CD4-positive, alpha-beta T cell (primary cell): Measurements from ENCODE around the gene NDUFB6. TPM values are rescaled to one million over a fixed set of nuclear protein-coding genes. Genes with fewer than 3 reads are reported as not detected.

Experiments
- ATAC-seq: fragments of 200-7000 bp; cut with Tn5 transposase; one replicate; pipeline ENCODE4 v1.10.0; 2022; ENCODE audit warnings: mild to moderate bottlenecking; ENCODE audit not compliant: poor library complexity
- CTCF ChIA-PET: fragments of 350-600 bp; sonication (Branson Sonifier 250); formaldehyde crosslinking; loops from one replicate; lab custom pipeline; 2021; ENCODE audit warnings: antibody characterized with exemption, inconsistent platforms; lab: Charles Lee
- POLR2A ChIA-PET: fragments of 350-600 bp; sonication (Branson Sonifier 250); formaldehyde crosslinking; loops from one replicate; lab custom pipeline; 2021; ENCODE audit warnings: antibody characterized with exemption, inconsistent platforms; lab: Charles Lee
- DNase-seq, 14 experiments: peaks; one replicate each; pipeline ENCODE4 v3.0.0-alpha.2; 2013 to 2020; ENCODE audit warnings: mixed read lengths in 2 of 14
- H3K27ac ChIP-seq, 2 donors: one replicate each; pipeline versions ENCODE4 v1.5.1 to v1.7.0; 2013; ENCODE audit warnings: low read length in 2 of 2, low read depth in 1 of 2, mild to moderate bottlenecking in 1 of 2
- H3K27me3 ChIP-seq, 2 experiments: 1 replicate in 1 of 2; 2 replicates in 1 of 2; pipeline versions ENCODE4 v1.6.1 to v1.7.0; 2013; ENCODE audit warnings: low read length in 2 of 2, control low read depth in 1 of 2, mild to moderate bottlenecking in 1 of 2, moderate library complexity in 1 of 2; ENCODE audit not compliant: insufficient read depth in 2 of 2, control insufficient read depth in 1 of 2
- H3K36me3 ChIP-seq: one replicate; pipeline ENCODE4 v1.6.1; 2013; ENCODE audit warnings: low read length, control low read depth; ENCODE audit not compliant: insufficient read depth
- H3K4me1 ChIP-seq: one replicate; pipeline ENCODE4 v1.6.1; 2013; ENCODE audit warnings: low read length, control low read depth; ENCODE audit not compliant: insufficient read depth
- H3K4me3 ChIP-seq: one replicate; pipeline ENCODE4 v1.5.1; 2013; ENCODE audit warnings: mild to moderate bottlenecking, low read length, moderate library complexity
- H3K9me3 ChIP-seq, 2 experiments: 1 replicate in 1 of 2; 2 replicates in 1 of 2; pipeline versions ENCODE4 v1.6.1 to v1.7.0; 2013; ENCODE audit warnings: low read length in 2 of 2, mild to moderate bottlenecking in 2 of 2, control low read depth in 1 of 2, moderate library complexity in 1 of 2; ENCODE audit not compliant: control insufficient read depth in 1 of 2, insufficient read depth in 1 of 2
- H3K27ac Mint-ChIP-seq: one replicate; pipeline ENCODE4 v1.8.0; 2020; ENCODE audit warnings: mixed read lengths
- H3K27me3 Mint-ChIP-seq: one replicate; pipeline ENCODE4 v1.8.0; 2021; ENCODE audit warnings: mixed read lengths
- H3K36me3 Mint-ChIP-seq: one replicate; pipeline ENCODE4 v1.8.0; 2021; ENCODE audit warnings: low read depth, mixed read lengths
- H3K4me1 Mint-ChIP-seq: one replicate; pipeline ENCODE4 v1.8.0; 2021; ENCODE audit warnings: low read depth, mixed read lengths
- H3K4me3 Mint-ChIP-seq: one replicate; pipeline ENCODE4 v1.8.0; 2020; ENCODE audit warnings: mild to moderate bottlenecking, mixed read lengths
- H3K9me3 Mint-ChIP-seq: one replicate; pipeline ENCODE4 v1.8.0; 2020; ENCODE audit warnings: mixed read lengths
- CTCF ChIP-seq: fragments of 200-600 bp; IDR thresholded peaks from one replicate; pipeline ENCODE4 v1.8.0; 2022; ENCODE audit warnings: antibody characterized with exemption, mild to moderate bottlenecking
- intact Hi-C, 2 experiments: fragments of 100-400 bp; cut with DNase I in 1 of 2; cut with micrococcal nuclease in 1 of 2; formaldehyde crosslinking; loops; one replicate each; pipeline versions ENCODE4 v1.15.1 to v1.9.0; 2023 to 2025; cut with DNase I, micrococcal nuclease
- total RNA-seq, 174 experiments: library from RNA in 2 of 174; stranded (reverse) in 2 of 174; gene quantifications; one replicate each; pipeline ENCODE4 v1.2.3 and lab custom pipeline; 2021 to 2026

Gene NDUFB6
- total RNA-seq, 2 experiments from 2014 or later, result 11.9 to 12.3 TPM

- H3K27ac ChIP-seq, result no peak overlapping the region
- H3K27me3 Mint-ChIP-seq, result no peaks in the 10 kb centered on the region
- no peak for DNase-seq
- H3K9me3 Mint-ChIP-seq, result no peaks in the 10 kb centered on the region
- H3K4me1 ChIP-seq, result no peaks in the 10 kb centered on the region
- H3K27ac Mint-ChIP-seq, result no peak overlapping the region
- peaks cover 4% of the 10 kb centered on the region for H3K36me3 Mint-ChIP-seq
- intact Hi-C loops, result no loop called here
- no peaks in the 10 kb centered on the region for H3K36me3 ChIP-seq
- H3K4me1 Mint-ChIP-seq, result no peaks in the 10 kb centered on the region
- no peaks in the 10 kb centered on the region for H3K9me3 ChIP-seq
- no peaks in the 10 kb centered on the region for H3K27me3 ChIP-seq
- CTCF ChIA-PET, result no interaction called here
- H3K4me3 ChIP-seq, result no peak overlapping the region
- no peak for ATAC-seq
- POLR2A ChIA-PET, result interaction anchor here (0.9 to 1.5 kb wide), 3 partner anchors 8 to 18 kb away, joined by 3 to 6 read pairs (median 3); no protein-coding TSS in a partner anchor
- H3K4me3 Mint-ChIP-seq, result no peak overlapping the region
- TF ChIP-seq CTCF, result no peak
Measured at GRCh38 chr9:32533336-32533735, 39.6 kb downstream of the NDUFB6 start.

GRCh38 chr9:32526707-32527048 is 46.3 kb downstream of the NDUFB6 start:
- Histone ChIP-seq H3K4me1 (peaks cover 20% of the 10 kb centered on the region), H3K27ac (peak overlapping the region; percentile 83 to 91), H3K4me3 (peak overlapping the region; percentile 91), H3K36me3 (peaks cover 2% of the 10 kb centered on the region), H3K27me3 (no peaks in the 10 kb centered on the region), H3K9me3 (no peaks in the 10 kb centered on the region)
- H3K27ac Mint-ChIP-seq, result peak overlapping the region; percentile 93
- peaks cover 52% of the 10 kb centered on the region for H3K4me1 Mint-ChIP-seq
- intact Hi-C loops, result loop anchor here (1.0 to 10.0 kb wide), 5 partner anchors 26 to 147 kb away; partner anchors contain the start of genes SMIM27 (in 1 of the 2) and TOPORS (in 1 of the 2)
- POLR2A ChIA-PET, result interaction anchor here (0.6 to 4.4 kb wide), 15 partner anchors 9 to 148 kb away, joined by 3 to 127 read pairs (median 5); partner anchors contain the start of genes ACO1, NDUFB6, SMIM27 and TOPORS
- H3K36me3 Mint-ChIP-seq, result peaks cover 42% of the 10 kb centered on the region
- no peak for TF ChIP-seq CTCF
- peak overlapping the region; percentile 96 for H3K4me3 Mint-ChIP-seq
- no peaks in the 10 kb centered on the region for H3K9me3 Mint-ChIP-seq
- no peak for DNase-seq
- CTCF ChIA-PET, result interaction anchor here (1.1 to 3.1 kb wide), 10 partner anchors 13 to 147 kb away, joined by 3 to 35 read pairs (median 5); partner anchors contain the start of genes NDUFB6, SMIM27 and TOPORS
- no peaks in the 10 kb centered on the region for H3K27me3 Mint-ChIP-seq
- ATAC-seq, result no peak

GRCh38 chr9:32526041-32526706 is 46.8 kb downstream of the NDUFB6 start, which contains the start of gene RIGI:
Gene RIGI (minus strand): TSS chr9:32526196. CDS start chr9:32526166, 30 bp downstream.
- peak within 1 kb of the TSS; percentile 96 for H3K4me3 Mint-ChIP-seq
- peak within 1 kb of the TSS; percentile 93 for H3K27ac Mint-ChIP-seq
- H3K27ac ChIP-seq, result peak within 1 kb of the TSS; percentile 83 to 91
- peaks cover 2% of the 10 kb centered on the region for H3K36me3 ChIP-seq
- no peaks in the 10 kb centered on the region for H3K27me3 ChIP-seq
- POLR2A ChIA-PET, result interaction anchor here (0.6 to 4.4 kb wide), 18 partner anchors 9 to 641 kb away, joined by 3 to 127 read pairs (median 4); partner anchors contain the start of genes ACO1, NDUFB6, SMIM27 and TOPORS
- DNase-seq, result peak; percentile 56 to 93 (median 72)
- H3K36me3 Mint-ChIP-seq, result peaks cover 47% of the 10 kb centered on the region
- peaks cover 57% of the 10 kb centered on the region for H3K4me1 Mint-ChIP-seq
- no peaks in the 10 kb centered on the region for H3K9me3 ChIP-seq
- no peaks in the 10 kb centered on the region for H3K27me3 Mint-ChIP-seq
- CTCF ChIA-PET, result interaction anchor here (0.7 to 3.1 kb wide), 14 partner anchors 12 to 147 kb away, joined by 3 to 35 read pairs (median 4); partner anchors contain the start of genes ACO1, NDUFB6, SMIM27 and TOPORS
- intact Hi-C loops, result loop anchor here (1.0 to 10.0 kb wide), 5 partner anchors 26 to 147 kb away; partner anchors contain the start of genes SMIM27 (in 1 of the 2) and TOPORS (in 1 of the 2)
- H3K9me3 Mint-ChIP-seq, result no peaks in the 10 kb centered on the region
- peak; percentile 72 for TF ChIP-seq CTCF
- H3K4me3 ChIP-seq, result peak within 1 kb of the TSS; percentile 91
- H3K4me1 ChIP-seq, result peaks cover 20% of the 10 kb centered on the region
- peak; percentile 82 for ATAC-seq
